Activated CD4-positive, CD25-positive, alpha-beta regulatory T cell treated with anti-CD3 and anti-CD28 coated beads, Interleukin-2, amount 50 U/mL, for 24 hours (primary cell): ENCODE results near the gene NEUROD2.

Source experiments
- ATAC-seq, 2 donors: fragments of 150-1000 bp; cut with Tn5 transposase; one replicate each; pipeline ENCODE4 v1.10.0; 2021; ENCODE audit warnings: mild to moderate bottlenecking in 1 of 2, moderate library complexity in 1 of 2

NEUROD2 gene

DNA sequence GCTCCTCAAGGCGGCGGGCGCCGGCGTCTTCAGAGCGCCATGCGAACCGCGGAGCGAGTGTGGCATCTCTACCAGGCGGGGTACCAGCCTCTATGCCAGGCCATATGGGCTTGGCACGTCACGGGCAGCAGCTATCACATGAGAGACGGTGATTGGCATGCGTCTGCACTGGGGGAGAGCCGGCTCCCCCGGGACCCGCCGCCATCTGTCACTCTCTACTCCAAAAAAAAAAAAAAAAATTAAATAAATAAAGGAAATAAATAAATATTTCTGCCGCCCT is at the start of gene NEUROD2:
TSS of gene NEUROD2 (minus strand) at position 70 of the 280 bp plus-strand sequence. CDS start 1,321 bp downstream, outside the sequence.
- ATAC-seq: no peak

DNA sequence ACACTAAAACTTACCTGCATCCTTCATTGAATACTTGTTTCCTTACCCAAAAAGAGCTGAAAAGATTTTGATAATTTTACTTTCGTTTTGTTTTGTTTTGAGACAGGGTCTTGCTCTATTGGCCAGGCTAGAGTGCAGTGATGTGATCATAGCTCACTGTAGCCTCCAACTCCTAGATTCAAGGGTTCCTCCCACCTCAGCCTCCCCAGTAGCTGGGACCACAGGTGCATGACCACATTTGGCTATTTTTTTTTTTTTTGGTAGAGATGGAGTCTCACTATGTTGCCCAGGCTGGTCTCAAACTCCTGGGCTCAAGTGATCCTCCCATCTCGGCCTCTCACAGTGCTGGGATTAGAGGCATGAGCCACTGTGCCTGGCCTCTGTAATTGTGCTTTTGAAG is 47.4 kb upstream of the NEUROD2 start:
- no peak for ATAC-seq

DNA sequence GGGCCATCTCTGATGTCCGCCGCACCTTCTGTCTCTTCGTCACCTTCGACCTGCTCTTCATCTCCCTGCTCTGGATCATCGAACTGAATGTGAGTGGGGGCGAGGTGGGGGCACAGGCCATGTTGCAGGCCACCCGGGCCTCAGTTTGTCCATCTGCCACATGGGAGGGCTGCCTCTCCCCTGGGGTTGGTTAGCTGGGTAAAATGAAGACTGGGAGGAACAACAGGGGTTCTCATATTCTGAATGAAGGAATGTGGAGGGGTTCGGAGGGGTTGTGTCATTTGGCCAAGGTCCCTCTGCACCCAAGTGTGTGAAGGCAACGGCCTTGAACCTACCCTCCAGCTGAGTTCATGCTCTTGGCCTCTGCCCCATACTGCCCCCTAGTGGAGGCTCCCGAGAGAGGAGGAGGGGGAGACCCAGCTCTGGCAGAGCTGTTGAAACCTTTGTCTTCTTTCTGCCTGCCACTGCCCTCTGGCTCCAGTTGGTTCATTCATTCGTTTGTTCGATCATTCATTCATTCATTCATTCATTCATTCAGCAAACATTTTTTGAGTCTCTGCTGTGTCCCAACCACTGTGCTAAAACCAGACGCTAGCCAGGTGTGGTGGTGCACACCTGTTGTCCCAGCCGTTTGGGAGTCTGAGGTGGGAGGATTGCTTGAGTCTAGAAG is 46.1 kb upstream of the NEUROD2 start:
- ATAC-seq: peak; percentile 67 to 76

DNA sequence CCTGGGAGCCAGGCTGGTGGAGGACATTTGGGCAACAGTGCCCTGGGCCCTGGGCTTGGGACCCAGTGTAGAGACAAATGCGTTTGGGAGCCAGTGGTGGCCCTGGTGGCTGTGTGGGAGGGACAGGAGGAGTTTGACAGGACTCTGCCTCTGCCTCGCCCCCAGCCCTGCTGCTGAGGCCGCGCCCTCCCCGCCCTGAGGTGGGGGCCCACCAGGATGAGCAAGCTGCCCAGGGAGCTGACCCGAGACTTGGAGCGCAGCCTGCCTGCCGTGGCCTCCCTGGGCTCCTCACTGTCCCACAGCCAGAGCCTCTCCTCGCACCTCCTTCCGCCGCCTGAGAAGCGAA is 45.6 kb upstream of the NEUROD2 start:
- no peak for ATAC-seq

DNA sequence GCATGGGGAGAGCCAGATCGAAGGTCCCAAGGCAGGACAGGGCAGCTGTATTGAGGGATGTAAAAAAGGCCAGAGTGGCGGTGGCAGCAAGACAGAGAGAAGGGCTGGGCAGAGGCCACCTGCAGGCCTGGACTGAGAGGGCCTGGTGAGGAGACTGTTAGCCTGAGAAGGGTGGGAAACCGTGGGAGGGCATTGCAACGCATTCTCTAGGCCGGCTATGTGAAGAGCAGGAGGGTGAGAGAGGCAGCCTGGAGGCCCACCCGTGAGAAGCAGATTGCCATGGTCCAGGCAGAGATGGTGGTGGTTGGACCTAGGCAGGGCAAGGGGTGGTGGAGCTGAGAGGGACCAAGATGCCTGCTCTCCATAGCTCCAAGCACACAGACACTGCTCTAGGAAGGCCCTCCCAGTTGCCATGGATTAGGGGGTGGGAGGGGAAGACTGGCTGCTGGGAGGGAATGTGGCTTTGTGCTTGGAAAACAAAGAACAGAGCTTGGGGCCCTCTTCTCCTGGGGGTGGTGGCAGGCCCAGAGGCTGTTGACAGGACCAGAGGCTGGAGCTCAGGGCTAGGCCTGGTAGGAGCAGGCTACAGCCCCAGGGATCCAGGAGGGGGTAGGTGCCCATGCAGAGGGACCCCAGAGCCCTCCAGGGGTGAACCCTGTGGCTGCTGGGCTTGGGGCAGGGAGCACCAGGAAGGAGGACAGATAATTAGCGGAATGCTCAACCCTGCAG is 45.0 kb upstream of the NEUROD2 start:
- no peak for ATAC-seq

DNA sequence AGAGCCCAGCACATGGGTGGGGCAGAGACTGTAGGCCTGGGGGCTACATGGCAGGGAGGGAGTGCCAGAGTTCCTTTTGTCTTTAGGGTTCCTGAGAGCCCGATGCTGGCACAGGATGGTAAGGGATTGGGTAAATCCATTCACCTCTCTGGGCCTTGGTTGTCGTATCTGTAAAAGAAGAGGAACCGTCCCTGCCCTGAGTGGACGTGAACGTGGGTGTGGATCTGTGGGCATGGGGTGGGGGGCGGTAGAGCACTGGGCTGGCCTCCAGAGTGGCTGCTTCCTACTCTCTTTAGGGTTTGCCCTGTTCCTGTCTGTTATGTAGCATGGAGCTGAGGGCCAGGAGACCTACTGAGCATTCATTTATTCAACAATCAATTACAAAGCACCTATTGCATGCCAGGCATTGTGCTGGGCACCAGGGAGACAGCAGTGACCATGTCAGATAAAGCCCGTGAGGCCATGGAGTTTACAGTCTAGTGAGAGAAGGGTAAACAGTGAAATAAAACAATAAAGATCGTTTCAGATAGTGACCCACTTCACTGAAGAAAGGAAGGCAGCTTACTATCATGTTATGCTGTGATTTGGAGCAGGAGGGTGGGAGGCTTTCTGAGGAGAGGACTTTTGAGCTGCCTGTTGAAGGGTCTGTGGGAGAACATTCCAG is 44.3 kb upstream of the NEUROD2 start:
- no peak for ATAC-seq

DNA sequence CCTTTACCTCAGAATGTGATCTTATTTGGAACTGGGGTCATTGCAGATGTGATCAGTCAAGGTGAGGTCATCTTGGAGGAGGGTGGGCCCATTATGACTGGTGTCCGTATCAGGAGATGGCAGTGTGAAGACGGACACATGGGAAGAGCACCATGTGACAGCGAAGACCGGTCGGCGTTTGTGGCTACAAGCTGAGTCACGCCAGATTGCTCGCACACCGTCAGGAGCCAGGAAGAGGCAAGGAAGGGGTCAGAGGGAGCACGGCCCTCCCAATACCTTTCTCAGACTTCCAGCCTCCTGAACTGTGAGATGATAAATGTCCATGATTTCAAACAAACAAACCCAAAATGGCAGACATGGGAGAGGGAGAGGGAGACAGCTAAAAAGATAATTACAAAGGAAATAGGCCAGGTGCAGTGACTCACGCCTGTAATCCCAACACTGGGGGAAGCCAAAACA is 42.4 kb upstream of the NEUROD2 start:
- no peak for ATAC-seq

DNA sequence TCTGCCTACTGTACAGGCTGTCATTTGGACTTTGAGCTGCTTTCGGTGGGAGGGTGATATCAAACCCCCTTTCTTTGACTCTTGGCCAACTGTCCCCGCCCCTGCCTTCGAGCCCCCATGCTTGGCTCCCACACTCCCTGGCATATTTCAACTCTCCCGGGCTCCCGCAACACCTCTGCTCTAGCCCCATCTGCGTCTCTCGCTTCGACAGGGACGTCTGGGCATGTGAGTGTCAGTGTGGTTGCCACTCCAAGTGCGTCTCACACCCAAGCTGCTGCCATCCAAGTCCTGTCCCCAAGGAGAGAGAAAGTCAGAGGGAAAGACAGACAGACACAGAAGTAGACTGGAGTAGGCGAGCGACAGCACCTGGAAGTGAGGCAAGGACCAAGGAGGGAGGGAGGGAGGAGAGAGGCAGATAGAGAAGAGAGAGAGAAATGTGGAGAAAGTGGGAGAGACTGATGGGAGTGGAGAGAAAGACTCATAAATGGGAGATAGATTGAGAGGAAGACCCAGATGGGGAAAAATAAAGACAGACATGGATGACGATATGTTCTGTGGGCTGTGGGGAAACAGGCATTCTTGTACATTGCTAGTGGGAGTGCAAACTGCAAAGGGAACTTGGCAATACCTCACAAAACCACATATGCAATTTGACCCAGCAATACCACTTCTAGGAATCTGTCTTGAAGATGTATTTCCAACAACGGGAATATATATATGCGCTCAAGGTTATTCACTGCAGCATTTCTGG is 41.1 kb upstream of the NEUROD2 start:
- no peak for ATAC-seq

DNA sequence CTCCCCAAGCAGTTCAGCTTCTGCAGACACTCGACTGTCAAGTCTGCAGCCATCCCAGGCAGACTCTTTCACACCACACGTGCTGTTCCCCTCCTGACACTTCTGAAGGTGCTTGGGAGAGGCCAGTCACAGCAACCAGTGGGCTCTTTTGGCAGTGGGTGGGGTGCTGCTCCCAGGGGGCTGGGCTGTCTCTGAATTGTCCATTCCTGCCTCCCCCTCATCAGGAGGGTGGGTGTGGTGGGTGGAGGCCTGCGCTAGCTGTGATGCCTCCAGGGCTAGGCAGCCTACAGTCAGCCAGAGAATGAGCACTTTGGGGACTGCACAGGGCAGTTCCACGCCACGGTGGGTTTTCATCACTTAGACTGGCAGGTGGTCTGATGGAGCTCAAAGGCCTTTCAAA is 39.5 kb upstream of the NEUROD2 start:
- no peak for ATAC-seq

DNA sequence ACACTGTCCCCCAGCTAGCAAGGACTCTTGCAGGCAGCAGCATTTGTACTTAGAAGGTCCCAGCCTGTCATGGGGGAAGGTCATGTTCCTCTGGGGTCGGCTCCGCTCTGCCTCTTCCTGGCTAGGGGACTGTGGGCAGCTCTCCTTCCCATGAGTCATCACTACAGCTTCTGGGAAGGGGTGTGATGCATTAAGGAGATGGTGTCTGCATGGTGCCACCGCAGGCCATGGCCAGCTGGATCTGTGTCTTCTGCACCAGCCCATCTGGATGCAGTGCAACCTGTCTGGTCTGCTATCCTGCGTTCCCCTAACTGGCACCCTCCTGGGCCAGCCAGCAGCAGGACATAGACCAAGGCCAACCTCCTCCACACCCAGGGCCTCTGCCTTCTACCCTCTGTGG is 35.6 kb upstream of the NEUROD2 start:
- ATAC-seq: no peak

DNA sequence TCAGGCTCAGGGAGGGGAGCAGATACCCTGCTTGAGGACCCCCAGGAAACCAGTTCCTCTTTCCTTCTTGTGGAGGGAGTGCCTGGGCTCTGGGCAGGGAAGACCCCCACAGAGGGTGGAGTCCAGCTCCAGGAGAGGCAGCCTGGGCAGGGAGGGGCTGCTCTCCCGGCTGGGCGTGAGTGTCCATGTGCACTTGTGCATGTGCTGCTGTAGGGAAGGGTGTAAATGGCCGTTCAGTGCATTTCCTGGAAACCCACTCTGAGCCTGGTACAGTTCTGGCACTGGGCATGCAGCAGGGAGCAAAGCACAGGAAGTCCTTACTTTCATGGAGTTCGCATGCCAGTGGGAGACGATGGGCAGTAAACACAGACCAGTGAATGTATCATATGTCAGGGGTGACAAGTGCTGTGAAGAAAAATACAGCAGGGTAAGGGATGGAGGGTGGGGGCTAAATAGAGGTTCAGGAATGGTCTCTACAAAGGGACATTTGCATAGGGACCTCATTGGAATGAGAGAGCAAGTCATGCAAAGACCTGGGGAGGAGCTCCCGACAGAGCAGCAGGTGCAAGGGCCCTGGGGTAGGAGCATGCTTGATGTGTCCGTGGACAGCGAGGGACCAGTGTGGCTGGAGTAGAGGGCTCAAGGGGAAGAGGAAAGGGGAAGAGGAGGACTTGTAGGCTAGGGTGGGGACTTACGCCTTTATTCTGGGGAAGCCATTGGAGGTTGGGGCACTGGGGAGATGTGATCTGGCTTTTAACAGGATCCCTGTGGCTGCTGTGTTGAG is 34.8 kb upstream of the NEUROD2 start:
- no peak for ATAC-seq

DNA sequence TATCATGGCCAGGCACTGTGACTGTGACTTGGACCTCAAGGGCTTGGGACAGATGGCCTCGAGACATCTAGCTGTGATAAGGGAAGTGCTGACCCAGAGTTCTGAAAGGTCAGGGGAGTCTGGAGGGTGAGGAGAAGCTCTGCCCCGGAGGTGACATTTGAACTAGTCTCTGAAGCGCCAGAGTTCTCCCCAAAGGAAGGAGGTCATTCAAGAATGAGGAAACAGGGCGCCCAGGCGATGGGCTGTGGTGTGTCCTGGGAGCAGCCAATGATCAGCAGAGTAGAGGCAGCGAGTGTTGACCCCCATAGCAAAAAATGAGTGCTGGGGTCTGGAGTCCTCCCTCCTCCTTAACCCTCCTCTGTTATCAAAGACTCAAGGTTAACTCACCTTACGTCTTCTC is 34.2 kb upstream of the NEUROD2 start:
- ATAC-seq: no peak

DNA sequence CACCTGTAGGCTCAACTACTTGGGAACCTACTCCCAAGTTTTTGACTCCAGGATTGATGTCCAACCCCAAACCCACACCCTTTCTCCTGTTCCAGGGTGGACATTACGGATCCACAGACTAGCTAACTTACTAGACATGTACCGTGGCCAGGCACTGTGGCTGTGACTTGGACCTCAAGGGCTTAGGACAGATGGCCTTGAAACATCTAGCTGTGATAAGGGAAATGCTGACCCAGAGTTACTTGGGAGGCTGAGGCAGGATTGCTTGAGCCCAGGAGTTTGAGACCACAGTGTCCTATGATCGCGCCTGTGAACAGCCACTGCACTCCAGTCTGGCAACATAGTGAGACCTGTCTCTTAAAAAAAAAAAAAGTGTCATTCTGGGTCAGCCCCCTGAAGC is 33.4 kb upstream of the NEUROD2 start:
- no peak for ATAC-seq

DNA sequence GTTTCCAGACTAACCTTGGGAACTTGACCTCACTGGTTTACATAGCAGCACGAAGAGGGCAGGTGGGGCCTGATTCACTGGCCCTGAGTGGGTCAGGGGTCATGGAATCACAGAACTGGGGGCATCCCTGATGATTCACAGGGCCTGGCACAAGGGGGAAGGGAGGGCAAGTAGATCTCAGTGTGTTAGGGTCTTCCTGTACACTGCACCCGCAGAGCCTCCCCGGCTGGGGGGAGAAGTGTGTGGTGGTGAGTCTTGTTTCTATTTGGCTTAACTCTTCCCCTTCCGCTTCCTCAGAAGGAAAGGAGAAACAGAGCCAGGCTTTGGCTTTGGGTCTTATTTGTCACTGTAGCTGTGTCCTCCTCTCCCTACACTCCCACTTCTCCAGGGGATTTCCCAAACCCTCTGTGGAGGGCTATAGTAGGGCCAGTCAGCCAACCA is 32.9 kb upstream of the NEUROD2 start:
- no peak for ATAC-seq

DNA sequence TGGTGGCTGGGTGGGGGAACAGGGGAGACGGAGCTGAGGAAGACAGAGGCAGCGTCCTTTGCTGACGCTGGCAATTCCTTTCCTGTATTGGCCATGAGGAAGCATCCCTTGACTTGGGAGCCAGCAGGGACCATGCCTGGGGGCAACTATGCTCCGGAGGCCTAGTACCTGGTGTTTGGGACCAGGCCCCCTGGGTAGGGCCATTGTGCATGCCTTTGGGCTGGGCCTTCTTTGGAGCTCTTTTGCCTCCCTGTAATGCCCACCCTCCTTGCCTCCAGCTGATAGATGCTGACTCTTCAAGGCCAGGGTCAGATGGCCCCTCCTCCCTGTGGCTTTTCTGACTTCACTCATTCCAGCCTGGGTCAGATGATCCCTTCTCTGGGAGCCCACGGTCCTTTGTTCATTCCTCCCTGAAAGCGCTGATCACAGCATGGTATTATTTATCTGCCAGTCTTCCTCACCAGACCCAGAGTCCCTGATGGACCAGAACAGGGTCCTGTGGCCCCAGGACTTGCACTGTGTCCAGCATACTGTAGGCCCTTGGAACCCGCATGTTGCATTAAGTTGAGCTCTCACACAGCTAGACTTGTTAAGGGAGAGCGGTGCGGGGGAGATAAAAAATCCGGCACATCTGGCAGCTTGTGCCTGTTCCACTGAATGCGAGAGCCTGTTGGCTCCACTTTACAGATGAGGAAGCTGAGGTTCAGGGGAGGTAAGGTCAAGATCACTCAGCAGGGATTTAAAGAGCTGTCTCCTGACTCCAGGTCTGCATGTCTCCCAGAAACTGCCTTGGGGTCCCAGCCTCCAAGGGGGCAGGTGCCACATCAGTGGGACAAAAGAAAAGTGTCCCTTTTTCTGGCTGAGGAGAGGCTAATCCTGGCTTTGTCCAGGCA is 32.1 kb upstream of the NEUROD2 start:
- ATAC-seq: no peak

DNA sequence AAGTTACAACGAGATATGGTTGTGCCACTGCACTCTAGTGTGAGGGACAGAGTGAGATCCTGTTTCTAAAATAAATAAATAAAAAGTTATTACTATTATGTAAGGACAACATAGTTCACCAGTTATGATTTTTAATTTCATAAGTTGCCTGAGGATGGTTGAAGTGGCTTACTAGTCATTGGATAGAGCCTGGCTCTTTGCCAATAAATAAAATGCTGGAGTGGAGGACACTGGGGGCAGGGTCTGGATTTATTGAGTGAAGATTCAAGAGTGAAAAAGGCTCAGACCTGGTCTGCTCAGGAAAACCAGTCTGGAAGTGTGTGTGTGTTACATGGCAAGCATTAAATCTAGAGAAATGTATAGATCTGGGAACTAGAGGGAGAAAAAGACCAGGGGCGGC is 31.3 kb upstream of the NEUROD2 start:
- ATAC-seq: no peak

DNA sequence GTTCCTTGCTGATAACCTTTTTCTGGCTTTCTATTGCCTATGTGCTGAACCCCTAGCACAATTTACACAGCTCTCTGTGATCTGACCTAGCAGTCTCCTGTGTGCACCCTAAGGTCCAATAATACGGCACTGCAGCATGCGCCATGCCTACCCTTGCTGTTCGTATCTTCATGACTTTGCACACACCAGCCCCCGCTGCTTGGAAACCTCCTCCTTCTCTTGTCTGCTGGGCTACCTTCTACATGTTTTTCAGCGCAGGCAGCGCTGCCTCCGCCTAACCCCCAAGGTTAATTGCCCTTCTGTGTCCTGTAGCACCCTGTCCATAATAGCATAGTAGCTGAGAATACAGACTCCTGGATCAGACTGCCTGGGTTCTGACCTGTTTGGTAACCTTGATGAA is 30.6 kb upstream of the NEUROD2 start:
- no peak for ATAC-seq

DNA sequence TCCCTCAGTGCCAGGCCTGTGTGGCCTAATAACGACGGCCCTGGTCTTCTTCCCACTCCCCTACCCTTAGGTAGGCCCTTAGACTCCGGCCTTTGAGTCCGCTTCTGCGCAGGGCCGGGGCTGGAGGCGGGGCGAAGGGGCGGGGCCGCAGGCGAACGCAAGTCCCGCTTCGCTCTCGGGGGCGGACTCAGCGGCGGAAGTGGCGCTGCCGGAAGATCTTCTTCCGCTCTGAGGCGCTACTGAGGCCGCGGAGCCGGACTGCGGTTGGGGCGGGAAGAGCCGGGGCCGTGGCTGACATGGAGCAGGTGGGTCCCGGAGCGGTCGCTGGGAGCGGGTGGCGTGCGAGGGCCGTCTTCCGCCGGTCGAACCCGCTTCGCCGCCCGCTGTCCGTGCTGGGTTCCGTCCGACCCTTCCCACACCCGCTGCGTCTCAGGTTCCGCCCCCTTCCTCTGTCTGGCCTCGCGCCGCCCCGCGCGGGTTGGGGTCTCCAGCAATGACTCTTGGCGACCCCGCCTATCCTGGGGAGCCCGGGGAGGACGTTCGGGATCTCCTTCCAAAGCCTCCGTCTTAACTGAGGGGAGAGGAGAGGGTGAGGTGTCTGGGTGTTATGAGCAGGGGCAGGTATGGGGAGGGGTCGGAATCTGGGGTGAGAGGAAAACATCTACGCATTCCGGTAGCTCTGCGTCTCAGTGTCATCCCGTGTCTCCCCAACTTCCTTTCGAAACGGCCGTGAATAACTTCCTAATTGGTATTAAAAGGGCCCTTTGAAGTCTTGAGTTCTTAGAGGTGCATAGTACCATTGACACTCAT is 29.4 kb upstream of the NEUROD2 start, which contains the start of gene STARD3:
TSS of gene STARD3 (plus strand) at position 218 of the 810 bp plus-strand sequence. CDS start 16,388 bp downstream, outside the sequence.
- ATAC-seq: peak; percentile 91 to 94

DNA sequence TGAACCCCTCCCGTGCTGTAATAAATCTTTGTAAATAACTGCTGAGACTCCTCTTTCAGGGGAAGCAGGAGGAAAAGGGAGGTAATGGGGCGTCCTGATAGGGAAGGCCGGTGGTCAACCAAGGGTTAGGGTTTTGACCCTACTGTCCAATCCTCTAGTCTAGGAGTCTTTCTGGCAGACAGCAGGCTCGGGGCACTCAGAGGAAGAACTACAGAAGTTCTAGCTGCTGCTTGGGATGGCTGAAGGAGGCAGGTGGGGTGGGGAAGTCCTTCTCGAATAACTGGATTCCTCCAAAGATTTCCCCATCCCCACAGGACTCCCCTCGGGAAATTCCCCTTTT is 28.8 kb upstream of the NEUROD2 start:
- ATAC-seq: peak in 1 of 2 donors; percentile 4

DNA sequence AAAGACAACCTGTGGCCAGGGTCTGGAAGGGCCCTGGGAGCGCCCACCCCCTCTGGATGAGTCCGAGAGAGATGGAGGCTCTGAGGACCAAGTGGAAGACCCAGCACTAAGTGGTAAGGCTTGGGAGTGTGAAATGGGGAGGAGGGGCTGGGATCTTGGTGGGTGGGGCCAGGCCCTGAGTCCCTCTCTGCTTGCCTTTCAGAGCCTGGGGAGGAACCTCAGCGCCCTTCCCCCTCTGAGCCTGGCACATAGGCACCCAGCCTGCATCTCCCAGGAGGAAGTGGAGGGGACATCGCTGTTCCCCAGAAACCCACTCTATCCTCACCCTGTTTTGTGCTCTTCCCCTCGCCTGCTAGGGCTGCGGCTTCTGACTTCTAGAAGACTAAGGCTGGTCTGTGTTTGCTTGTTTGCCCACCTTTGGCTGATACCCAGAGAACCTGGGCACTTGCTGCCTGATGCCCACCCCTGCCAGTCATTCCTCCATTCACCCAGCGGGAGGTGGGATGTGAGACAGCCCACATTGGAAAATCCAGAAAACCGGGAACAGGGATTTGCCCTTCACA is 28.0 kb upstream of the NEUROD2 start:
- ATAC-seq: no peak
